Kidney epithelial cell (primary cell): ENCODE measurements around the gene MIB1. TPM values are rescaled to one million over a fixed set of nuclear protein-coding genes. Genes with fewer than 3 reads are reported as not detected.
"Not testable (repeated sequence)": the region's sequence is repeated elsewhere in the genome, so short reads cannot be mapped to it uniquely, and the experiment has no call there.

Experiments used
- DNase-seq: peaks from one replicate; pipeline ENCODE4 v3.0.0-alpha.2; 2010; ENCODE audit warnings: low read depth
- H3K27me3 ChIP-seq: 2 replicates; pipeline ENCODE4 v1.6.0; 2011; ENCODE audit warnings: low read length; ENCODE audit not compliant: control insufficient read depth, insufficient read depth
- H3K36me3 ChIP-seq: 2 replicates; pipeline ENCODE4 v1.5.1; 2011; ENCODE audit warnings: low read length; ENCODE audit not compliant: control insufficient read depth, insufficient read depth
- H3K4me3 ChIP-seq: 2 replicates; pipeline ENCODE4 v1.5.1; 2011; ENCODE audit warnings: low read depth, mild to moderate bottlenecking, control low read depth, low read length
- CTCF ChIP-seq: IDR thresholded peaks from 2 replicates; pipeline ENCODE4 v1.5.1; 2011; ENCODE audit warnings: mild to moderate bottlenecking, moderate library complexity, low read length, control low read depth, inconsistent platforms; ENCODE audit not compliant: insufficient read depth, poor library complexity, severe bottlenecking
- total RNA-seq: library from RNA; depleted of rRNA; stranded (reverse); fragments of >200 nt; gene quantifications from 2 replicates; pipeline ENCODE4 v1.2.3, GENCODE V29; 2015

MIB1 gene
- total RNA-seq, 1 donor from 2014 or later = 46.7 TPM

GRCh38 chr18:21725201-21725600 lies 15.4 kb upstream of the MIB1 start:
- no peak for DNase-seq
- H3K36me3 ChIP-seq = no peaks in the 10 kb centered on the region
- no peaks in the 10 kb centered on the region for H3K27me3 ChIP-seq
- H3K4me3 ChIP-seq = no peak overlapping the region
- TF ChIP-seq CTCF = no peak

GRCh38 chr18:21727702-21728101 lies 12.9 kb upstream of the MIB1 start:
- no peak for TF ChIP-seq CTCF

GRCh38 chr18:21733011-21733410 lies 7.6 kb upstream of the MIB1 start:
- TF ChIP-seq CTCF = no peak
- Histone ChIP-seq H3K36me3 (no peaks in the 10 kb centered on the region), H3K4me3 (no peak overlapping the region), H3K27me3 (no peaks in the 10 kb centered on the region)
- DNase-seq = no peak

More at GRCh38 chr18:21727702-21728101, 12.9 kb upstream of the MIB1 start:
- no peaks in the 10 kb centered on the region for H3K36me3 ChIP-seq
- no peaks in the 10 kb centered on the region for H3K27me3 ChIP-seq
- H3K4me3 ChIP-seq = no peak overlapping the region
- no peak for DNase-seq

GRCh38 chr18:21735452-21736015 lies 5.1 kb upstream of the MIB1 start:
- Histone ChIP-seq H3K4me3 (no peak overlapping the region), H3K27me3 (no peaks in the 10 kb centered on the region), H3K36me3 (no peaks in the 10 kb centered on the region)
- DNase-seq = no peak
- TF ChIP-seq CTCF = no peak

- not testable (repeated sequence) for H3K36me3 ChIP-seq, H3K4me3 ChIP-seq, DNase-seq, H3K27me3 ChIP-seq
Measured at GRCh38 chr18:21736926-21737325, 3.7 kb upstream of the MIB1 start.

GRCh38 chr18:21739604-21740537 lies 721 bp upstream of the MIB1 start:
- no peak for TF ChIP-seq CTCF
- Histone ChIP-seq H3K27me3 (no peaks in the 10 kb centered on the region), H3K4me3 (peak overlapping the region; percentile 14), H3K36me3 (no peaks in the 10 kb centered on the region)
- no peak for DNase-seq
